Measurements from ENCODE around the gene WDR70.

DNA sequence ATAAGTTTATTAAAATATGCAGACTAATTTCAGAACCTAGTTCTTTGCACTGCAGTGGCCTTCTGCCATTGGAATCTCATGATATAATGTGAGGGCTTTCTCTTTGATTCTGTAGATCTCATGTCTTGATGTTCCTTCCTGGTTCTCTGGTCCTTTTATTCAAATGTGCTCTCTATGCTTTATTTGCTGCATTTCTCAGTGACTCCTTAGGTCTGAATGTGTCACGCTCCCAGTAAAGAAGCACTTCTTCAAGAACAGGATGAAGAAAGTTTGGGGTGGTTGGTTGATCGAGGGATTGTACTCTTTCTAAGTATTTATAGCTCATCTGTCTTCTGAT, 338.1 kb downstream of the WDR70 start:
- TF ChIP-seq EZH2 (IDR thresholded peaks at IDR 0.05; ENCODE audit: borderline replicate concordance, low read depth, low read length, poor library complexity, severe bottlenecking): no peak
- TF ChIP-seq, protein P1, sequence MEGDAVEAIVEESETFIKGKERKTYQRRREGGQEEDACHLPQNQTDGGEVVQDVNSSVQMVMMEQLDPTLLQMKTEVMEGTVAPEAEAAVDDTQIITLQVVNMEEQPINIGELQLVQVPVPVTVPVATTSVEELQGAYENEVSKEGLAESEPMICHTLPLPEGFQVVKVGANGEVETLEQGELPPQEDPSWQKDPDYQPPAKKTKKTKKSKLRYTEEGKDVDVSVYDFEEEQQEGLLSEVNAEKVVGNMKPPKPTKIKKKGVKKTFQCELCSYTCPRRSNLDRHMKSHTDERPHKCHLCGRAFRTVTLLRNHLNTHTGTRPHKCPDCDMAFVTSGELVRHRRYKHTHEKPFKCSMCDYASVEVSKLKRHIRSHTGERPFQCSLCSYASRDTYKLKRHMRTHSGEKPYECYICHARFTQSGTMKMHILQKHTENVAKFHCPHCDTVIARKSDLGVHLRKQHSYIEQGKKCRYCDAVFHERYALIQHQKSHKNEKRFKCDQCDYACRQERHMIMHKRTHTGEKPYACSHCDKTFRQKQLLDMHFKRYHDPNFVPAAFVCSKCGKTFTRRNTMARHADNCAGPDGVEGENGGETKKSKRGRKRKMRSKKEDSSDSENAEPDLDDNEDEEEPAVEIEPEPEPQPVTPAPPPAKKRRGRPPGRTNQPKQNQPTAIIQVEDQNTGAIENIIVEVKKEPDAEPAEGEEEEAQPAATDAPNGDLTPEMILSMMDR (conservative IDR thresholded peaks at IDR 0.05; ENCODE audit: low read depth, low read length): no peak
